KMS-11 (cell line): ENCODE data around the gene CXCL10.
A peak's percentile ranks its signal among the peaks of the same experiment; 100 is the strongest.

Experiments used
- H2AFZ ChIP-seq: fragments of 200-600 bp; sonication (generic); 2 replicates; pipeline ENCODE4 v1.6.1; 2016; ENCODE audit warnings: antibody characterized with exemption, mixed run types, low read depth
- H3K27ac ChIP-seq: fragments of 200-600 bp; sonication (generic); 2 replicates; pipeline ENCODE4 v1.6.1; 2016; ENCODE audit warnings: mild to moderate bottlenecking, mixed run types
- H3K27me3 ChIP-seq: fragments of 200-600 bp; sonication (generic); 2 replicates; pipeline ENCODE4 v1.6.1; 2017; ENCODE audit warnings: mild to moderate bottlenecking, low read depth, mixed run types, moderate library complexity; ENCODE audit not compliant: insufficient read depth
- H3K36me3 ChIP-seq: fragments of 200-600 bp; sonication (generic); 2 replicates; pipeline ENCODE4 v1.6.1; 2017; ENCODE audit warnings: mild to moderate bottlenecking, mixed run types; ENCODE audit not compliant: insufficient read depth
- H3K4me1 ChIP-seq: fragments of 200-600 bp; sonication (generic); 2 replicates; pipeline ENCODE4 v1.6.1; 2016; ENCODE audit warnings: mild to moderate bottlenecking, low read depth, mixed run types; ENCODE audit not compliant: poor library complexity, severe bottlenecking
- H3K4me2 ChIP-seq: fragments of 200-600 bp; sonication (generic); 2 replicates; pipeline ENCODE4 v1.7.0; 2016; ENCODE audit warnings: mild to moderate bottlenecking, mixed run types
- H3K4me3 ChIP-seq: fragments of 200-600 bp; sonication (generic); IDR thresholded peaks from 2 replicates; pipeline ENCODE4 v1.6.1; 2017; ENCODE audit warnings: low read depth, low read length, mixed read lengths; ENCODE audit not compliant: insufficient read depth
- H3K79me2 ChIP-seq: fragments of 200-600 bp; sonication (generic); 2 replicates; pipeline ENCODE4 v1.6.1; 2016; ENCODE audit warnings: low read depth, mixed run types; ENCODE audit not compliant: insufficient read depth
- H3K9ac ChIP-seq: fragments of 200-600 bp; sonication (generic); 2 replicates; pipeline ENCODE4 v1.6.1; 2016; ENCODE audit warnings: mild to moderate bottlenecking, mixed run types
- H4K20me1 ChIP-seq: fragments of 200-600 bp; sonication (generic); 2 replicates; pipeline ENCODE4 v1.6.1; 2016; ENCODE audit warnings: mild to moderate bottlenecking, mixed run types; ENCODE audit not compliant: insufficient read depth
- TF ChIP-seq, protein P1 (sequence below): fragments of 200-600 bp; sonication (generic); conservative IDR thresholded peaks from 2 replicates; pipeline ENCODE4 v1.6.1; 2017; ENCODE audit warnings: low read depth, mild to moderate bottlenecking, antibody characterized with exemption, low read length, moderate library complexity, mixed read lengths

Gene CXCL10

DNA sequence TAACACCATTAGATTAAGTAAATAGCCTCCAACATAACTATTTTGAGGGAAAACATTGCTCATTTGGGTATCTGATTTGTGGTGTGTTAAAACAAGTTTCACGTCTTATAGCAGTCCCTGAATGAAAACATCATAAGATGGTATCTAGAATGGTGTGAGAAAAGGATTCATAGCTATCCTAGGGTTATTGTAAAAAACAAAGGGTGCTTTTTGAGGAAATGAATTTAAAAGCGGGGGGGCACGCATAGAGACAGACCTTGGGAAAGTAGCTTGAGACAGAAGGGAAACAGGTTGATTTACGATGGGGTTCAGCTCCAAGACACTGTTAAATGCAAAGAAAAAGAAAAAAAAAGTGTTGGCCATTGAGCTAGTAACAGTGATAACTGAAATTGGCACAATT is 768 bp upstream of the CXCL10 start:
- no peak overlapping the region for H2AFZ ChIP-seq
- no peaks in the 10 kb centered on the region for H3K79me2 ChIP-seq
- H3K27ac ChIP-seq = no peak overlapping the region
- H3K36me3 ChIP-seq = no peaks in the 10 kb centered on the region
- H4K20me1 ChIP-seq = no peaks in the 10 kb centered on the region
- H3K27me3 ChIP-seq = no peaks in the 10 kb centered on the region
- H3K9ac ChIP-seq = no peak overlapping the region
- H3K4me3 ChIP-seq = no peak overlapping the region
- H3K4me1 ChIP-seq = peaks cover 41% of the 10 kb centered on the region
- peak overlapping the region; percentile 43; the same call in 1 of the 2 replicates for H3K4me2 ChIP-seq
- TF ChIP-seq, protein P1, sequence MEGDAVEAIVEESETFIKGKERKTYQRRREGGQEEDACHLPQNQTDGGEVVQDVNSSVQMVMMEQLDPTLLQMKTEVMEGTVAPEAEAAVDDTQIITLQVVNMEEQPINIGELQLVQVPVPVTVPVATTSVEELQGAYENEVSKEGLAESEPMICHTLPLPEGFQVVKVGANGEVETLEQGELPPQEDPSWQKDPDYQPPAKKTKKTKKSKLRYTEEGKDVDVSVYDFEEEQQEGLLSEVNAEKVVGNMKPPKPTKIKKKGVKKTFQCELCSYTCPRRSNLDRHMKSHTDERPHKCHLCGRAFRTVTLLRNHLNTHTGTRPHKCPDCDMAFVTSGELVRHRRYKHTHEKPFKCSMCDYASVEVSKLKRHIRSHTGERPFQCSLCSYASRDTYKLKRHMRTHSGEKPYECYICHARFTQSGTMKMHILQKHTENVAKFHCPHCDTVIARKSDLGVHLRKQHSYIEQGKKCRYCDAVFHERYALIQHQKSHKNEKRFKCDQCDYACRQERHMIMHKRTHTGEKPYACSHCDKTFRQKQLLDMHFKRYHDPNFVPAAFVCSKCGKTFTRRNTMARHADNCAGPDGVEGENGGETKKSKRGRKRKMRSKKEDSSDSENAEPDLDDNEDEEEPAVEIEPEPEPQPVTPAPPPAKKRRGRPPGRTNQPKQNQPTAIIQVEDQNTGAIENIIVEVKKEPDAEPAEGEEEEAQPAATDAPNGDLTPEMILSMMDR = no peak

DNA sequence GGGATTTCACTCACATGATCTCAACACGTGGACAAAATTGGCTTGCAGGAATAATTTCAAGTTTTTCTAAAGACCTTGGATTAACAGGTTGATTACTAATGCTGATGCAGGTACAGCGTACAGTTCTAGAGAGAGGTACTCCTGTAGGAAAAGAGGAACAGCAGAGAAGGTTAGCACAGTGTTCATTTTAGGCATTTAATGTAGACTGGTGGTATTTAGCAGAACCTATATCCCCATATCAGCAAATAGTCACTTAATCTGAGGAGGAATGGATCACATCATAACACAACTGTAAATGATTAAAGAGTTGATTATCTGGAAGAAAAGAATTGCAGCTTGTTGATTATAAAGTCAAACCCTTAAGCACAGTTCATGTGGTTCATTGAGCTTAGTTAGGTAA is 620 bp downstream of the CXCL10 start:
- no peak overlapping the region for H2AFZ ChIP-seq
- H3K27me3 ChIP-seq = no peaks in the 10 kb centered on the region
- TF ChIP-seq, protein P1 = no peak
- H3K27ac ChIP-seq = no peak overlapping the region
- no peak overlapping the region for H3K9ac ChIP-seq
- H3K79me2 ChIP-seq = no peaks in the 10 kb centered on the region
- no peak overlapping the region for H3K4me3 ChIP-seq
- peaks cover 29% of the 10 kb centered on the region for H3K4me1 ChIP-seq
- no peaks in the 10 kb centered on the region for H4K20me1 ChIP-seq
- peak overlapping the region; percentile 43 for H3K4me2 ChIP-seq
- no peaks in the 10 kb centered on the region for H3K36me3 ChIP-seq

DNA sequence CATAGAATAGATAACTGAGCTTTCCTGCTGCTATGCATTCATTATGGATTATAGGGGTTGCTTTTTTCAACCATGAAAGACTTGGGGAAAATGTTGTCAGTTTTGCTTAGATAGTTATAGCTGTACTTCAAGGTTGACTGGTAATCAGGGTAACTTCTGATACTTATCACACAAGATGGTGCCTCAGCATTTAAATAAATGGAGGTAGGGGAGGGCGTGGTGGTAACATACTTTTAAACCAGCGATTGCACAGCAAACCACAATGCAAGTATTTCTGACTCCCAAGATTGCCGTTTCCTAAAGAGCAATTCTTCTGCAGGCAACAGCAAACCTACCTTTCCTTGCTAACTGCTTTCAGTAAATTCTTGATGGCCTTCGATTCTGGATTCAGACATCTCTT is 1.3 kb downstream of the CXCL10 start:
- H3K9ac ChIP-seq = no peak overlapping the region

DNA sequence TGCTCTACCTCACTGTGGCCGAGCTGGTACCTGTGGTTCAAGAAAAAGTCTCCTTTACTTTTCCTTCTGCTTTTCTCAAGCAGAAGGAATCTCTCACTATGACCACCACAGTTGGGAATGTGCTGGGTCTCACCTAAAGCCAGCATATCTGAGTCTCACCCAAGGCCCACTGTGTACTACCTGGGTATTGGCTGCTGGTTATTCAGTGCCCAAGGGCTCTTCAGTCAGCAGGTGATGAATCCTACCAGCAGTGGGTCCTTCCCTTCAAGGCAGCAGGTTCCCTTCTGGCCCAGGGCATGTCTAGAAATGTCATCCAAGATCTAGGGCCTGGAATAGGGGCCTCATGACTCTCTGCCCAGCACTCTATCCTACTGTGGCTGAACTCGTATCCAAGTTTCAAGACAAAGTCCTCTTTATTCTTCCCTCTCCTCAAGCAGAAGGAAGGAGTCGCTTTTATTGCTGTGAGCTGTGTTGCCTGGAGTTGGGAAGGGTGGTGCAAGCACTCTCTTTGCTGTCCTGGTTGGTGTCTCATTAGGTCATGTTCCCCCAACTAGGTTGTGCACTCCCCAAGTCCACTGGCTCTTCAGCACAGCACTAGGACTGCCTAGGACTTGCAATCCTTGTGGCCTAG is 6.1 kb downstream of the CXCL10 start:
- no peaks in the 10 kb centered on the region for H3K27me3 ChIP-seq
- no peaks in the 10 kb centered on the region for H4K20me1 ChIP-seq
- H3K36me3 ChIP-seq = no peaks in the 10 kb centered on the region
- H3K4me1 ChIP-seq = peaks cover 57% of the 10 kb centered on the region
- H2AFZ ChIP-seq = peak overlapping the region; percentile 50; the same call in 1 of the 2 replicates
- no peaks in the 10 kb centered on the region for H3K79me2 ChIP-seq
- TF ChIP-seq, protein P1 = no peak
- peak overlapping the region; percentile 49 for H3K4me2 ChIP-seq
- H3K9ac ChIP-seq = peak overlapping the region; percentile 49; the same call in 1 of the 2 replicates
- H3K27ac ChIP-seq = peak overlapping the region; percentile 87
- no peak overlapping the region for H3K4me3 ChIP-seq

More for the DNA sequence above, 1.3 kb downstream of the CXCL10 start:
- no peak overlapping the region for H3K4me2 ChIP-seq
- TF ChIP-seq, protein P1 = no peak
- no peaks in the 10 kb centered on the region for H3K27me3 ChIP-seq
- no peaks in the 10 kb centered on the region for H3K79me2 ChIP-seq
- H2AFZ ChIP-seq = no peak overlapping the region
- peaks cover 32% of the 10 kb centered on the region for H3K4me1 ChIP-seq
- no peaks in the 10 kb centered on the region for H3K36me3 ChIP-seq
- no peak overlapping the region for H3K27ac ChIP-seq
- H4K20me1 ChIP-seq = no peaks in the 10 kb centered on the region
- H3K4me3 ChIP-seq = no peak overlapping the region
